ENCODE data around the gene MRGPRX2. TPM values are rescaled to one million over a fixed set of nuclear protein-coding genes. Genes with fewer than 3 reads are reported as not detected.

Gene MRGPRX2
- total and polyA plus RNA-seq, 2 of the 13 experiments (the other 11 are each of a cell fraction or from before 2014, with no cell fraction given), result not detected

DNA sequence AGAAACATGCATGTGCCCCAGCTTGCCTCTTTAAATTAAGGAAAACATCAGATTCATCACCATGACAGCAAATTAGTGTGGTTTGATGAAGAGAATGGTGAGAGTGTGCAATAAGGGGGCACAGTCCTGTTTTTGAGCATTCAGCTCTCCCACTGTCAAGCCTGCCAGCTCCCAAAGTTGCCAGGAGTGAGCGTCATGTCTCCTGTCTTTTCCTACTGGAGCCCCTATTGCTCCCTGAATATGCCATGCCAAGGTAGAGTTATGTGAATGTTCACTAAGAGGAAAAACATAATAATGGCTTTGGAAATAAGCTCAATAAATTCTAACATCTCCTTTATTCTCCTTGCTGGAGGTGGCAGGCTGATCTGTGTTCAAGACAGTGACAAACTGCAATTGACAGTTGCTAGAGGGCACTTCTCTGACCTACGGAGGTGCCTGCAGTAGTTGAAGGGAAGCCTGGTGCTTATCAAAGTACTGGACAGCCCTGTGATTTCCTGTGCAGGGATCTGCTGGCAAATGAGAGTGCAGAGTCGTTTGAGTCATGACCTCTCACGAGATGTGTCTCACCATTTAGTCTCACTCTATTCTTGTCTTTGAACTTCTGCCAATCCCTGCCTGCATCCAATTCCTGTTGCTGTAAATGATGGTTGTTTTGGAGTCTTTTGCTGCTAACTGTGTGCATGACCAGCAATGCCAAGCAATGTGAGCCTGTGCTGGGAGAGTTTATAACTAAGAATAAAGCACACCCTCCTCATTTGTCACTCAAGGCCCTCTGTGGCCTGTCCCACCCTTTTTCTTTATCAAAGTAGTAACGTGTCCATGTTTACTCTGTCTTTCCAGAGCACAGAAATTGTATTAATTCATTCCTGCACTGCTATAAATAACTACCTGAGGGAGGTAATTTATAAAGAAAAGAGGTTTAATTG, 34.8 kb downstream of the MRGPRX2 start:
- peaks cover 0 to 3% of the 10 kb centered on the region in 2 experiments; a peak in 1 of 5 replicates for H3K27me3 ChIP-seq (ENCODE audit: control insufficient read depth in 1 of 2, insufficient read depth in 2 of 2, low read length in 2 of 2)
- intact Hi-C loops (cut with micrococcal nuclease; ENCODE audit: unreplicated experiment) (no loop called here), in situ Hi-C loops (cut with HindIII; ENCODE audit: extremely low pct_ligation_motif_present, low pct_unique_long_range_greater_than_20kb) (no loop called here)
- H3K36me3 ChIP-seq (replicated peaks in 1 of 2; ENCODE audit: control insufficient read depth in 1 of 2, insufficient read depth in 2 of 2, low read length in 2 of 2), result no peaks in the 10 kb centered on the region
- H3K9me3 ChIP-seq (ENCODE audit: low read length), result no peaks in the 10 kb centered on the region
- no peaks in the 10 kb centered on the region for H4K20me1 ChIP-seq (ENCODE audit: insufficient read depth, low read length)
- H3K27ac ChIP-seq (ENCODE audit: extremely low read length, insufficient read depth, low read length), result no peak overlapping the region
- no peak overlapping the region for H3K9ac ChIP-seq (ENCODE audit: insufficient read depth, low read depth, low read length)
- 12% methylated on average over 5 of the region's 5 CpGs for WGBS (ENCODE audit: low lambda C conversion rate)
- no peaks in the 10 kb centered on the region for H3K79me2 ChIP-seq (ENCODE audit: insufficient read depth, low read length)
- H3K4me1 ChIP-seq (ENCODE audit: insufficient read depth, low read length), result no peaks in the 10 kb centered on the region
- no peak overlapping the region for H3K4me2 ChIP-seq (ENCODE audit: low read depth, low read length)
- H3K4me3 ChIP-seq (replicated peaks in 1 of 3; ENCODE audit: insufficient read depth in 1 of 3, low read depth in 2 of 3, low read length in 3 of 3), result no peak overlapping the region
- ChIA-PET CTCF (ENCODE audit: low intra/inter-chr PET ratio, low total read pairs) (no interaction called here), POLR2A (no interaction called here)
- BruUV-seq (replicated peaks), result no TSS peak
- no peak for FAIRE-seq
- H2AFZ ChIP-seq (ENCODE audit: low read length), result no peak overlapping the region
- no peak for DNase-seq (ENCODE audit: low spot score)
- no peak for ATAC-seq
- TF ChIP-seq IRF2 (CRISPR knock-in tag; IDR thresholded peaks at IDR 0.05) (no peak), ZMYM3 (CRISPR knock-in tag; IDR thresholded peaks at IDR 0.05) (no peak), GTF3A (CRISPR knock-in tag; conservative IDR thresholded peaks at IDR 0.05) (no peak), ZNF333 (CRISPR knock-in tag; IDR thresholded peaks at IDR 0.05; ENCODE audit: borderline replicate concordance) (no peak), HMG20A (CRISPR knock-in tag; IDR thresholded peaks at IDR 0.05; ENCODE audit: borderline replicate concordance) (no peak), HCFC1 (IDR thresholded peaks at IDR 0.05; ENCODE audit: low read depth, low read length) (no peak), ISX (CRISPR knock-in tag; conservative IDR thresholded peaks at IDR 0.05) (no peak), ZNF543 (CRISPR knock-in tag; IDR thresholded peaks at IDR 0.05) (no peak), DPF2 (CRISPR knock-in tag; IDR thresholded peaks at IDR 0.05; ENCODE audit: borderline replicate concordance, low read depth) (no peak), SMAD9 (CRISPR knock-in tag; IDR thresholded peaks at IDR 0.05) (no peak)
- TF ChIP-seq, protein P1, sequence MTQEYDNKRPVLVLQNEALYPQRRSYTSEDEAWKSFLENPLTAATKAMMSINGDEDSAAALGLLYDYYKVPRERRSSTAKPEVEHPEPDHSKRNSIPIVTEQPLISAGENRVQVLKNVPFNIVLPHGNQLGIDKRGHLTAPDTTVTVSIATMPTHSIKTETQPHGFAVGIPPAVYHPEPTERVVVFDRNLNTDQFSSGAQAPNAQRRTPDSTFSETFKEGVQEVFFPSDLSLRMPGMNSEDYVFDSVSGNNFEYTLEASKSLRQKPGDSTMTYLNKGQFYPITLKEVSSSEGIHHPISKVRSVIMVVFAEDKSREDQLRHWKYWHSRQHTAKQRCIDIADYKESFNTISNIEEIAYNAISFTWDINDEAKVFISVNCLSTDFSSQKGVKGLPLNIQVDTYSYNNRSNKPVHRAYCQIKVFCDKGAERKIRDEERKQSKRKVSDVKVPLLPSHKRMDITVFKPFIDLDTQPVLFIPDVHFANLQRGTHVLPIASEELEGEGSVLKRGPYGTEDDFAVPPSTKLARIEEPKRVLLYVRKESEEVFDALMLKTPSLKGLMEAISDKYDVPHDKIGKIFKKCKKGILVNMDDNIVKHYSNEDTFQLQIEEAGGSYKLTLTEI (CRISPR knock-in tag; conservative IDR thresholded peaks at IDR 0.05), result no peak
- TF ChIP-seq, protein P2, sequence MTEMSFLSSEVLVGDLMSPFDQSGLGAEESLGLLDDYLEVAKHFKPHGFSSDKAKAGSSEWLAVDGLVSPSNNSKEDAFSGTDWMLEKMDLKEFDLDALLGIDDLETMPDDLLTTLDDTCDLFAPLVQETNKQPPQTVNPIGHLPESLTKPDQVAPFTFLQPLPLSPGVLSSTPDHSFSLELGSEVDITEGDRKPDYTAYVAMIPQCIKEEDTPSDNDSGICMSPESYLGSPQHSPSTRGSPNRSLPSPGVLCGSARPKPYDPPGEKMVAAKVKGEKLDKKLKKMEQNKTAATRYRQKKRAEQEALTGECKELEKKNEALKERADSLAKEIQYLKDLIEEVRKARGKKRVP (CRISPR knock-in tag; IDR thresholded peaks at IDR 0.05), result no peak
- TF ChIP-seq, protein P3, sequence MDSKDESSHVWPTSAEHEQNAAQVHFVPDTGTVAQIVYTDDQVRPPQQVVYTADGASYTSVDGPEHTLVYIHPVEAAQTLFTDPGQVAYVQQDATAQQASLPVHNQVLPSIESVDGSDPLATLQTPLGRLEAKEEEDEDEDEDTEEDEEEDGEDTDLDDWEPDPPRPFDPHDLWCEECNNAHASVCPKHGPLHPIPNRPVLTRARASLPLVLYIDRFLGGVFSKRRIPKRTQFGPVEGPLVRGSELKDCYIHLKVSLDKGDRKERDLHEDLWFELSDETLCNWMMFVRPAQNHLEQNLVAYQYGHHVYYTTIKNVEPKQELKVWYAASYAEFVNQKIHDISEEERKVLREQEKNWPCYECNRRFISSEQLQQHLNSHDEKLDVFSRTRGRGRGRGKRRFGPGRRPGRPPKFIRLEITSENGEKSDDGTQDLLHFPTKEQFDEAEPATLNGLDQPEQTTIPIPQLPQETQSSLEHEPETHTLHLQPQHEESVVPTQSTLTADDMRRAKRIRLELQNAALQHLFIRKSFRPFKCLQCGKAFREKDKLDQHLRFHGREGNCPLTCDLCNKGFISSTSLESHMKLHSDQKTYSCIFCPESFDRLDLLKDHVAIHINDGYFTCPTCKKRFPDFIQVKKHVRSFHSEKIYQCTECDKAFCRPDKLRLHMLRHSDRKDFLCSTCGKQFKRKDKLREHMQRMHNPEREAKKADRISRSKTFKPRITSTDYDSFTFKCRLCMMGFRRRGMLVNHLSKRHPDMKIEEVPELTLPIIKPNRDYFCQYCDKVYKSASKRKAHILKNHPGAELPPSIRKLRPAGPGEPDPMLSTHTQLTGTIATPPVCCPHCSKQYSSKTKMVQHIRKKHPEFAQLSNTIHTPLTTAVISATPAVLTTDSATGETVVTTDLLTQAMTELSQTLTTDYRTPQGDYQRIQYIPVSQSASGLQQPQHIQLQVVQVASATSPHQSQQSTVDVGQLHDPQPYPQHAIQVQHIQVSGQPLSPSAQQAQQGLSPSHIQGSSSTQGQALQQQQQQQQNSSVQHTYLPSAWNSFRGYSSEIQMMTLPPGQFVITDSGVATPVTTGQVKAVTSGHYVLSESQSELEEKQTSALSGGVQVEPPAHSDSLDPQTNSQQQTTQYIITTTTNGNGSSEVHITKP (CRISPR knock-in tag; IDR thresholded peaks at IDR 0.05; ENCODE audit: low read depth), result no peak
- TF ChIP-seq, protein P4, sequence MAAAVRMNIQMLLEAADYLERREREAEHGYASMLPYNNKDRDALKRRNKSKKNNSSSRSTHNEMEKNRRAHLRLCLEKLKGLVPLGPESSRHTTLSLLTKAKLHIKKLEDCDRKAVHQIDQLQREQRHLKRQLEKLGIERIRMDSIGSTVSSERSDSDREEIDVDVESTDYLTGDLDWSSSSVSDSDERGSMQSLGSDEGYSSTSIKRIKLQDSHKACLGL (CRISPR knock-in tag; IDR thresholded peaks at IDR 0.05), result no peak
- TF ChIP-seq, protein P5, sequence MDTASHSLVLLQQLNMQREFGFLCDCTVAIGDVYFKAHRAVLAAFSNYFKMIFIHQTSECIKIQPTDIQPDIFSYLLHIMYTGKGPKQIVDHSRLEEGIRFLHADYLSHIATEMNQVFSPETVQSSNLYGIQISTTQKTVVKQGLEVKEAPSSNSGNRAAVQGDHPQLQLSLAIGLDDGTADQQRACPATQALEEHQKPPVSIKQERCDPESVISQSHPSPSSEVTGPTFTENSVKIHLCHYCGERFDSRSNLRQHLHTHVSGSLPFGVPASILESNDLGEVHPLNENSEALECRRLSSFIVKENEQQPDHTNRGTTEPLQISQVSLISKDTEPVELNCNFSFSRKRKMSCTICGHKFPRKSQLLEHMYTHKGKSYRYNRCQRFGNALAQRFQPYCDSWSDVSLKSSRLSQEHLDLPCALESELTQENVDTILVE (CRISPR knock-in tag; IDR thresholded peaks at IDR 0.05), result no peak
